ENCODE data around the gene DLL1.

DNA sequence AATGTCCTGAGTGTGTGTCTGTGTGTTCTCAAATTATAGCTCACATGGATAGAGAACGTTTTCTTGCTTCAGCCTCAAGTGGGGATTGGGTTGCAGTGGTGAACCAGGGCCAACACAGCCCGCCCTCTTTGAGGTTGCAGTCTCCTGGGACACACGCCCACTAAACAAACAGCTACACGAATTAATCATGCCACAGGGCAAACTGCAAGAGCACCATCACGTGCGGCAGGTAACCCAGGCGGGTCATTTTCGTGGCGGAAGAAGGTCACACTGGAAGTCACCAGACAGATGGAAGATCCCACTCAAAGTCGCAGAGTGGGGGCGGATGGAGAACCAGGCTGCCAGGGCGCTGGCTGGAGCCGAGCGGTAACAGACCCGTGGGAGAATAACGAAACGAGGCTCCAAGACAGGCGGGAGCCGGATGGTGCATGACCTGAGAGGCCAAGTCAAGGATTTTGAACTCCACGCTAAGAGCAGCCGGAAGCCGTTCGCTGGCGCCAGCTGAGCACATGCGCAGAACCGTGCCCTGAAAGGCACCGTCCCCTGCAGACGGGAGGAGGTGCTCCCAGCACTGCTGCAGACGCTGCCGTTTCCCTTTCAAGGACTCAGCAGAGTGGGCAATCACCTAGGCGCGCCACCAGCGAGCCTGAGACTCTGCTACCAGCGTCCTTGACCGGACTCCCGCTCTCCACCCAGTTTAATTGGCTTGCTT lies 10.7 kb downstream of the DLL1 start:
- TF ChIP-seq, protein P1, sequence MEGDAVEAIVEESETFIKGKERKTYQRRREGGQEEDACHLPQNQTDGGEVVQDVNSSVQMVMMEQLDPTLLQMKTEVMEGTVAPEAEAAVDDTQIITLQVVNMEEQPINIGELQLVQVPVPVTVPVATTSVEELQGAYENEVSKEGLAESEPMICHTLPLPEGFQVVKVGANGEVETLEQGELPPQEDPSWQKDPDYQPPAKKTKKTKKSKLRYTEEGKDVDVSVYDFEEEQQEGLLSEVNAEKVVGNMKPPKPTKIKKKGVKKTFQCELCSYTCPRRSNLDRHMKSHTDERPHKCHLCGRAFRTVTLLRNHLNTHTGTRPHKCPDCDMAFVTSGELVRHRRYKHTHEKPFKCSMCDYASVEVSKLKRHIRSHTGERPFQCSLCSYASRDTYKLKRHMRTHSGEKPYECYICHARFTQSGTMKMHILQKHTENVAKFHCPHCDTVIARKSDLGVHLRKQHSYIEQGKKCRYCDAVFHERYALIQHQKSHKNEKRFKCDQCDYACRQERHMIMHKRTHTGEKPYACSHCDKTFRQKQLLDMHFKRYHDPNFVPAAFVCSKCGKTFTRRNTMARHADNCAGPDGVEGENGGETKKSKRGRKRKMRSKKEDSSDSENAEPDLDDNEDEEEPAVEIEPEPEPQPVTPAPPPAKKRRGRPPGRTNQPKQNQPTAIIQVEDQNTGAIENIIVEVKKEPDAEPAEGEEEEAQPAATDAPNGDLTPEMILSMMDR (conservative IDR thresholded peaks at IDR 0.05) = no peak
- TF ChIP-seq EZH2 (IDR thresholded peaks at IDR 0.05; ENCODE audit: low read depth) = no peak

Data from PC-9 (cell line).